Stomach (tissue), 9 donors: Measurements from ENCODE around the gene PDXK. TPM values are rescaled to one million over a fixed set of nuclear protein-coding genes. Genes with fewer than 3 reads are reported as not detected.
A peak's percentile ranks its signal among the peaks of the same experiment; 100 is the strongest.

Source experiments
- DNase-seq, 2 donors: peaks; one replicate each; pipeline versions ENCODE4 v3.0.0 to v3.0.0-alpha.2; 2013 to 2019
- H3K27ac ChIP-seq, 5 donors: fragments of 200-600 bp in 4 of 5; sonication (generic) in 4 of 5; one replicate each; pipeline ENCODE4 v1.5.1; 2013 to 2019; ENCODE audit warnings: mild to moderate bottlenecking in 1 of 5, moderate library complexity in 1 of 5
- H3K27me3 ChIP-seq, 3 donors: fragments of 200-600 bp; sonication (generic); one replicate each; pipeline ENCODE4 v1.5.1; 2017 to 2019; ENCODE audit warnings: mixed run types in 1 of 3
- H3K36me3 ChIP-seq, 4 donors: fragments of 200-600 bp; sonication (generic); 1 replicate in 3 of 4; 2 replicates in 1 of 4; pipeline ENCODE4 v1.5.1; 2016 to 2019
- H3K4me1 ChIP-seq, 4 donors: fragments of 200-600 bp; sonication (generic); one replicate each; pipeline ENCODE4 v1.5.1; 2016 to 2019
- H3K4me3 ChIP-seq, 4 donors: fragments of 200-600 bp; sonication (generic) in 3 of 4; one replicate each; pipeline ENCODE4 v1.5.1; 2016 to 2019; ENCODE audit warnings: mild to moderate bottlenecking in 1 of 4
- H3K9me3 ChIP-seq, 4 donors: fragments of 200-600 bp; sonication (generic); one replicate each; pipeline ENCODE4 v1.5.1; 2016 to 2019
- EP300 ChIP-seq: sonication (generic); formaldehyde crosslinking; IDR thresholded peaks from one replicate; pipeline ENCODE4 v1.6.1; 2017; ENCODE audit warnings: antibody characterized with exemption
- POLR2A ChIP-seq, 4 donors: fragments of 450-650 bp; IDR thresholded peaks; one replicate each; pipeline ENCODE4 v1.6.1; 2016; ENCODE audit warnings: antibody characterized with exemption in 4 of 4, control low read depth in 2 of 4, mild to moderate bottlenecking in 1 of 4, moderate library complexity in 1 of 4
- POLR2AphosphoS5 ChIP-seq, 3 donors: sonication (generic); formaldehyde crosslinking; IDR thresholded peaks; one replicate each; pipeline ENCODE4 v1.6.1; 2016; ENCODE audit warnings: antibody characterized with exemption in 3 of 3
- WGBS, 5 donors: extraction: QIAGEN DNeasy Blood & Tissue Kit in 3 of 5; methylation state at CpG; one replicate each; pipeline versions ENCODE4 v1.1.5 to v1.1.7; 2013 to 2018; 5-methylcytosine and 5-hydroxymethylcytosine counted together
- intact Hi-C: fragments of 100-400 bp; cut with DNase I; formaldehyde crosslinking; loops from one replicate; pipeline ENCODE4 v1.15.1; 2023; ENCODE audit warnings: low total_unique reads
- polyA plus RNA-seq, 3 donors: library from polyadenylated mRNA; stranded (reverse); fragments of 200-250 nt; gene quantifications; one replicate each; pipeline ENCODE4 v1.2.3, GENCODE V29; 2013
- total RNA-seq, 5 donors: library from RNA; depleted of rRNA; stranded (reverse); fragments of >200 nt; gene quantifications; one replicate each; pipeline versions ENCODE4 v1.1.0 to v1.2.3, GENCODE V29; 2014 to 2016
- TF ChIP-seq, protein P1 (sequence below), 7 experiments: fragments of 450-650 bp in 4 of 7; fragments of 200-600 bp in 3 of 7; sonication (generic) in 3 of 7; IDR thresholded peaks; one replicate each; pipeline ENCODE4 v1.5.1; 2016 to 2019; ENCODE audit warnings: antibody characterized with exemption in 7 of 7, control low read depth in 2 of 7, mild to moderate bottlenecking in 1 of 7
- donor health status: healthy with polysubstance abuse.
- donor health status: Bipolar disorder and iron deficiency.
- donor health status: healthy.

The PDXK gene
- total and polyA plus RNA-seq, 8 donors: 36.7 to 139 (median 52.3) TPM

DNA sequence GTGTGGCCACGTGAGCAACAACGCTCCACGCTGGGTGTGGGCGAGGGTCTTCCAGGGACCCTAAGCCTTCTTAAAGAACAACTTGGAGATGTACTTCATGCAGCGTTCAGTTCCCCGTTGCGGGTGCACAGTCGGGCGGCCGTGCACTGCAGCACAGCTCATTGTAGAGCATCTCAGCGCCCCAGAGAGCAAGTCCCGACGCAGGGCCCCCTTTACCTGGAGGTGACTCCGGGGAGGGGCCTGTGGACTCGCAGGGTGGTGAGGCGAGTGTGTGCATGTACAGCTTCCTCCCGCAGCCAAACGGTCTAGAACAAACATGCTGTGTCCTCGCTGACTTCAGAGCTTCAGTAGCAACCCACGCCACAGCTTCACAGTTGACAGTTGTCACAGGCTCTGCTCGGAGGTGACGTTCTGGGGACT is 89.9 kb downstream of the PDXK start:
- Histone ChIP-seq H3K9me3 (no peaks in the 10 kb centered on the region), H3K27ac (no peak overlapping the region), H3K4me1 (peaks cover 17 to 33% (median 27%) of the 10 kb centered on the region in 4 donors), H3K27me3 (no peaks in the 10 kb centered on the region), H3K4me3 (no peak overlapping the region), H3K36me3 (peaks cover 0 to 23% (median 14%) of the 10 kb centered on the region in 4 donors)
- intact Hi-C loops: no loop called here
- no peak for DNase-seq
- 60 to 83% (median 71%) methylated on average over 21 to 22 of the region's 22 CpGs for WGBS, 5 donors
- no peak for TF ChIP-seq EP300
- TF ChIP-seq POLR2AphosphoS5 (IDR thresholded peaks at IDR 0.05): no peak
- TF ChIP-seq POLR2A (IDR thresholded peaks at IDR 0.05): no peak
- TF ChIP-seq, protein P1, sequence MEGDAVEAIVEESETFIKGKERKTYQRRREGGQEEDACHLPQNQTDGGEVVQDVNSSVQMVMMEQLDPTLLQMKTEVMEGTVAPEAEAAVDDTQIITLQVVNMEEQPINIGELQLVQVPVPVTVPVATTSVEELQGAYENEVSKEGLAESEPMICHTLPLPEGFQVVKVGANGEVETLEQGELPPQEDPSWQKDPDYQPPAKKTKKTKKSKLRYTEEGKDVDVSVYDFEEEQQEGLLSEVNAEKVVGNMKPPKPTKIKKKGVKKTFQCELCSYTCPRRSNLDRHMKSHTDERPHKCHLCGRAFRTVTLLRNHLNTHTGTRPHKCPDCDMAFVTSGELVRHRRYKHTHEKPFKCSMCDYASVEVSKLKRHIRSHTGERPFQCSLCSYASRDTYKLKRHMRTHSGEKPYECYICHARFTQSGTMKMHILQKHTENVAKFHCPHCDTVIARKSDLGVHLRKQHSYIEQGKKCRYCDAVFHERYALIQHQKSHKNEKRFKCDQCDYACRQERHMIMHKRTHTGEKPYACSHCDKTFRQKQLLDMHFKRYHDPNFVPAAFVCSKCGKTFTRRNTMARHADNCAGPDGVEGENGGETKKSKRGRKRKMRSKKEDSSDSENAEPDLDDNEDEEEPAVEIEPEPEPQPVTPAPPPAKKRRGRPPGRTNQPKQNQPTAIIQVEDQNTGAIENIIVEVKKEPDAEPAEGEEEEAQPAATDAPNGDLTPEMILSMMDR (IDR thresholded peaks at IDR 0.05): no peak

DNA sequence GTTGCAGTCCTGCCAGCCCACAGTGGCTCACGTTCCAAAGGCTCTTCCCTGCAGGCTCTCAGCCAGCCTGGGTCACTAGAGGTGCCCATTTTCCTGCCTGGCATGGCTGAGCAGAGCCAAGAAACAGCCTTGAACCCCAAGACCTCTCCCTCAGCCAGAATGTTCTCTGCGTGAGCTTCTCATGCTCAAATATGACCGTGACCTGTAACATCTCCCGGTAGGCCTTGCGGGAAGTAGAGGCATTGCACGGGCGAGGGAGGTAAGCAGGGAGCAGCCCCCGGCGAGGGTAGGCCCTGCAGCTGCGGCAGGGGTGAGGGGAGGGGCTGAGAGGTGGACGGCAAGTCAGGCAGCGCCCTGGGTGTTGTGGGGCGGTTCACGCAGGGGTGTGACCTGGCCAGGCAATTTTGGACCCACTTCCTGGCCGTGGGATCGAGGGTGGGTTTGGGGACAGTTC is 90.4 kb downstream of the PDXK start:
- peaks cover 19 to 36% (median 31%) of the 10 kb centered on the region in 4 donors for H3K4me1 ChIP-seq
- no peaks in the 10 kb centered on the region for H3K27me3 ChIP-seq
- TF ChIP-seq POLR2AphosphoS5 (IDR thresholded peaks at IDR 0.05): no peak
- TF ChIP-seq POLR2A (IDR thresholded peaks at IDR 0.05): no peak
- TF ChIP-seq, protein P1 (IDR thresholded peaks at IDR 0.05): no peak
- no peak for TF ChIP-seq EP300
- 74 to 87% (median 82%) methylated on average over 14 to 16 of the region's 16 CpGs for WGBS, 5 donors
- H3K27ac ChIP-seq: no peak overlapping the region
- no peak for DNase-seq
- intact Hi-C loops: no loop called here
- H3K36me3 ChIP-seq: peaks cover 0 to 18% (median 9%) of the 10 kb centered on the region in 4 donors
- no peak overlapping the region for H3K4me3 ChIP-seq
- H3K9me3 ChIP-seq: no peaks in the 10 kb centered on the region

DNA sequence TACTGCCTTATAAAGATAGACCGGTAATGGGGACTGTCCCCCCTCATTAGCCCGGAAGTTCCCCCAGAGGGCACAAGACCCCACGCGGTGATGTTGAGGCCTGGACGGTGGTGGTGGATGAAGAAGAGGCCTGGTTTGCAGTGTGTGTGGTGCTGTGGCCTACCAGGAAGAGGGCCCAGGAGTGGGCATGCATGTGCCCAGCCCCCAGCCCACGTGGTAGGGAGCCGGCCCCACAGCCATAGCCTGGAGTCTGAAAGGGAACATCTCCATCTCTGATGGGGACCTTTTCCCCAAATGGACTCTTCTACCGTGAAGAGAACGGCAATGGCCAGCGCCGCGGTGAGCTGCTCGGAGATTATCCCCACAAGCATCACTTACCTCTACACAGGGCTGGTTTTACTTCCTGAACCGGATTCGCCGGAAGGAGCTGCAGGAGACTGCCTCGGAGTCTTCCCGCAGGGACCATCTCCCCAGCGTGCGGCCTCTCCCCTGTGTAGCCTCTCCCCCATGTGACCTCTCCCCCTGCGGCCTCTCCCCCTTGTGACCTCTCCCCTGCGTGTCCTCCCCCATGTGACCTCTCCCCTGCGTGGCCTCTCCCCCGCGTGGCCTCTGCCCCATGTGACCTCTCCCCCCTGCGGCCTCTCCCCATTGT is 91.0 kb downstream of the PDXK start:
- Histone ChIP-seq H3K27ac (no peak overlapping the region), H3K4me1 (peaks cover 24 to 42% (median 37%) of the 10 kb centered on the region in 4 donors), H3K9me3 (no peaks in the 10 kb centered on the region), H3K36me3 (peaks cover 0 to 12% (median 4%) of the 10 kb centered on the region in 4 donors), H3K27me3 (no peaks in the 10 kb centered on the region), H3K4me3 (no peak overlapping the region)
- TF ChIP-seq POLR2AphosphoS5 (IDR thresholded peaks at IDR 0.05) (no peak), EP300 (no peak), POLR2A (IDR thresholded peaks at IDR 0.05) (no peak)
- TF ChIP-seq, protein P1 (IDR thresholded peaks at IDR 0.05): no peak
- 58 to 66% (median 64%) methylated on average over 25 to 26 of the region's 26 CpGs for WGBS, 5 donors
- intact Hi-C loops: no loop called here
- no peak for DNase-seq

DNA sequence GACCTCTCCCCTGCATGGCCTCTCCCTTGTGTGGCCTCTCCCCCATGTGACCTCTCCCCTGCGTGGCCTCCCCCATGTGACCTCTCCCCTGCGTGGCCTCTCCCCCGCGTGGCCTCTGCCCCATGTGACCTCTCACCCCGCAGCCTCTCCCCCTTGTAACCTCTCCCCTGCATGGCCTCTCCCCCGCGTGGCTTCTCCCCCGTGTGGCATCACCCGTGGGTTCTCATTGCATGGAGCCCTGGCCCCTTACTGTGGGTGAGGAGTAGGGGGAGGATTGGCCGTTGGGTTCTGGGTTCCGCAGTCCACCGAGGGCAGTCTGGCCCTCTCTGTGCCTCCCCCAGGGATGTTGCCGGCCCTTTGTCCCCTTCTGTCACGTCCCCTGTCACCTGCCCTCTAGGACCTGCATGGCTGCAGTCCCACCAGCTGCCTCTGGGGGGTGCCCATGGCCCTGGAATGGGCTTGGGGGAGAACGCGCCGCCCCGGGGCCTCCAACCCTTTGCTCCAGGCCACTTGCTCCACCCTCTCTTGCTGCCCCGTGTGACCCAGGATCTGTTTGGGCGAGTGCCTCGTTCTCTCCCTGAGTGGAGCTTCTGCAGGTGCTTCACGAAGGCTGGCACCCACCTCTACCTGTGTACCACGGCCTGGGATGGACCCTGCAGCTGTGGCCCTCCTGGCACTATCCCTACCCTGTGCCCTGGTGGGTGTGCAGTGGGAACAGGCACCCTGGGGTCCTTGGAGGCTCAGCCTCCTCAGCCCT is 91.8 kb downstream of the PDXK start:
- Histone ChIP-seq H3K4me1 (peaks cover 24 to 47% (median 39%) of the 10 kb centered on the region in 4 donors), H3K27me3 (no peaks in the 10 kb centered on the region), H3K4me3 (peak overlapping the region in 1 of 4 donors; percentile 4), H3K9me3 (no peaks in the 10 kb centered on the region), H3K27ac (no peak overlapping the region), H3K36me3 (peaks cover 0 to 12% (median 3%) of the 10 kb centered on the region in 4 donors)
- intact Hi-C loops: no loop called here
- TF ChIP-seq POLR2A (IDR thresholded peaks at IDR 0.05): no peak
- peak in 1 of 3 donors; percentile 63 for TF ChIP-seq POLR2AphosphoS5 (IDR thresholded peaks at IDR 0.05)
- TF ChIP-seq, protein P1 (IDR thresholded peaks at IDR 0.05): peak in 6 of 7 experiments; percentile 21 to 98 (median 96)
- no peak for TF ChIP-seq EP300
- 11 to 18% (median 15%) methylated on average over 14 to 23 of the region's 23 CpGs for WGBS, 5 donors
- peak; percentile 91 to 94 for DNase-seq
